Vagina (tissue), 2 donors: ENCODE measurements around the gene BNIPL. TPM values are rescaled to one million over a fixed set of nuclear protein-coding genes. Genes with fewer than 3 reads are reported as not detected.

Source experiments
- DNase-seq, 2 donors: peaks; one replicate each; pipeline ENCODE4 v3.0.0-alpha.2; 2017; ENCODE audit errors: extremely low spot score in 2 of 2
- H3K27ac ChIP-seq: fragments of 200-600 bp; sonication (generic); one replicate; pipeline ENCODE4 v1.5.1; 2019
- H3K27me3 ChIP-seq: fragments of 200-600 bp; sonication (generic); one replicate; pipeline ENCODE4 v1.5.1; 2019
- H3K36me3 ChIP-seq, 2 donors: fragments of 200-600 bp; sonication (generic); one replicate each; pipeline ENCODE4 v1.5.1; 2017 to 2019
- H3K4me1 ChIP-seq: fragments of 200-600 bp; sonication (generic); one replicate; pipeline ENCODE4 v1.5.1; 2019
- H3K4me3 ChIP-seq, 2 donors: fragments of 200-600 bp; sonication (generic); 1 replicate in 1 of 2; 2 replicates in 1 of 2; pipeline ENCODE4 v1.5.1; 2016 to 2019
- H3K9me3 ChIP-seq: fragments of 200-600 bp; sonication (generic); one replicate; pipeline ENCODE4 v1.5.1; 2019
- POLR2A ChIP-seq, 2 donors: fragments of 450-650 bp; IDR thresholded peaks; one replicate each; pipeline ENCODE4 v1.6.1; 2017; ENCODE audit warnings: antibody characterized with exemption in 2 of 2, mild to moderate bottlenecking in 2 of 2, moderate library complexity in 2 of 2
- POLR2AphosphoS5 ChIP-seq, 2 donors: sonication (generic); formaldehyde crosslinking; IDR thresholded peaks; one replicate each; pipeline ENCODE4 v1.9.0; 2017; ENCODE audit warnings: antibody characterized with exemption in 2 of 2, mild to moderate bottlenecking in 2 of 2, low read depth in 1 of 2; ENCODE audit not compliant: insufficient read depth in 1 of 2
- intact Hi-C: fragments of 100-400 bp; cut with DNase I; formaldehyde crosslinking; loops from one replicate; pipeline ENCODE4 v1.15.1; 2023
- total RNA-seq: library from RNA; depleted of rRNA; stranded (reverse); fragments of >200 nt; gene quantifications from one replicate; pipeline ENCODE4 v1.2.3, GENCODE V29; 2016
- TF ChIP-seq, protein P1 (sequence below), 3 experiments: fragments of 450-650 bp in 2 of 3; fragments of 200-600 bp in 1 of 3; sonication (generic) in 1 of 3; IDR thresholded peaks; one replicate each; pipeline ENCODE4 v1.5.1; 2017 to 2019; ENCODE audit warnings: antibody characterized with exemption in 3 of 3, mild to moderate bottlenecking in 2 of 3, moderate library complexity in 2 of 3

Gene BNIPL
- total RNA-seq, 1 donor from 2014 or later, result 105 TPM

GRCh38 chr1:151047925-151048644 is 11.7 kb downstream of the BNIPL start:
- H3K27me3 ChIP-seq, result no peaks in the 10 kb centered on the region
- peaks cover 0 to 13% of the 10 kb centered on the region in 2 donors for H3K36me3 ChIP-seq
- intact Hi-C loops, result no loop called here
- no peak for TF ChIP-seq POLR2A (IDR thresholded peaks at IDR 0.05)
- TF ChIP-seq, protein P1, sequence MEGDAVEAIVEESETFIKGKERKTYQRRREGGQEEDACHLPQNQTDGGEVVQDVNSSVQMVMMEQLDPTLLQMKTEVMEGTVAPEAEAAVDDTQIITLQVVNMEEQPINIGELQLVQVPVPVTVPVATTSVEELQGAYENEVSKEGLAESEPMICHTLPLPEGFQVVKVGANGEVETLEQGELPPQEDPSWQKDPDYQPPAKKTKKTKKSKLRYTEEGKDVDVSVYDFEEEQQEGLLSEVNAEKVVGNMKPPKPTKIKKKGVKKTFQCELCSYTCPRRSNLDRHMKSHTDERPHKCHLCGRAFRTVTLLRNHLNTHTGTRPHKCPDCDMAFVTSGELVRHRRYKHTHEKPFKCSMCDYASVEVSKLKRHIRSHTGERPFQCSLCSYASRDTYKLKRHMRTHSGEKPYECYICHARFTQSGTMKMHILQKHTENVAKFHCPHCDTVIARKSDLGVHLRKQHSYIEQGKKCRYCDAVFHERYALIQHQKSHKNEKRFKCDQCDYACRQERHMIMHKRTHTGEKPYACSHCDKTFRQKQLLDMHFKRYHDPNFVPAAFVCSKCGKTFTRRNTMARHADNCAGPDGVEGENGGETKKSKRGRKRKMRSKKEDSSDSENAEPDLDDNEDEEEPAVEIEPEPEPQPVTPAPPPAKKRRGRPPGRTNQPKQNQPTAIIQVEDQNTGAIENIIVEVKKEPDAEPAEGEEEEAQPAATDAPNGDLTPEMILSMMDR (IDR thresholded peaks at IDR 0.05), result peak in 1 of 3 experiments; percentile 24
- peak in 1 of 2 donors; percentile 80 for TF ChIP-seq POLR2AphosphoS5 (IDR thresholded peaks at IDR 0.05; ENCODE audit: insufficient read depth in 1 of 2, low read depth in 1 of 2)
- H3K27ac ChIP-seq, result peak overlapping the region; percentile 93
- no peak for DNase-seq
- H3K9me3 ChIP-seq, result no peaks in the 10 kb centered on the region
- peaks cover 22% of the 10 kb centered on the region for H3K4me1 ChIP-seq
- peak overlapping the region; percentile 72 to 85 for H3K4me3 ChIP-seq

GRCh38 chr1:151048645-151049032 is 12.3 kb downstream of the BNIPL start:
- Histone ChIP-seq H3K9me3 (no peaks in the 10 kb centered on the region), H3K27ac (peak overlapping the region; percentile 93), H3K36me3 (peaks cover 0 to 19% of the 10 kb centered on the region in 2 donors), H3K4me3 (peak overlapping the region; percentile 72 to 85), H3K27me3 (no peaks in the 10 kb centered on the region), H3K4me1 (peaks cover 22% of the 10 kb centered on the region)
- intact Hi-C loops, result no loop called here
- no peak for DNase-seq
- TF ChIP-seq, protein P1 (IDR thresholded peaks at IDR 0.05), result peak in 1 of 3 experiments; percentile 51
- no peak for TF ChIP-seq POLR2AphosphoS5 (IDR thresholded peaks at IDR 0.05; ENCODE audit: insufficient read depth in 1 of 2, low read depth in 1 of 2)

GRCh38 chr1:151049458-151049857 is 13.1 kb downstream of the BNIPL start:
- Histone ChIP-seq H3K27me3 (no peaks in the 10 kb centered on the region), H3K9me3 (no peaks in the 10 kb centered on the region), H3K36me3 (peaks cover 1 to 27% of the 10 kb centered on the region in 2 donors), H3K4me1 (peaks cover 22% of the 10 kb centered on the region), H3K27ac (no peak overlapping the region), H3K4me3 (no peak overlapping the region)
- TF ChIP-seq POLR2AphosphoS5 (IDR thresholded peaks at IDR 0.05; ENCODE audit: insufficient read depth in 1 of 2, low read depth in 1 of 2), result no peak
- no peak for TF ChIP-seq POLR2A (IDR thresholded peaks at IDR 0.05)
- TF ChIP-seq, protein P1 (IDR thresholded peaks at IDR 0.05), result no peak
- intact Hi-C loops, result no loop called here
- no peak for DNase-seq

GRCh38 chr1:151050051-151050688 is 13.8 kb downstream of the BNIPL start:
- TF ChIP-seq POLR2A (IDR thresholded peaks at IDR 0.05) (no peak), POLR2AphosphoS5 (IDR thresholded peaks at IDR 0.05; ENCODE audit: insufficient read depth in 1 of 2, low read depth in 1 of 2) (no peak)
- TF ChIP-seq, protein P1 (IDR thresholded peaks at IDR 0.05), result no peak
- H3K4me1 ChIP-seq, result peaks cover 25% of the 10 kb centered on the region
- intact Hi-C loops, result no loop called here

More at GRCh38 chr1:151050051-151050688, 13.8 kb downstream of the BNIPL start:
- no peak for DNase-seq
- no peaks in the 10 kb centered on the region for H3K27me3 ChIP-seq
- no peaks in the 10 kb centered on the region for H3K9me3 ChIP-seq
- H3K4me3 ChIP-seq, result no peak overlapping the region
- peaks cover 4 to 34% of the 10 kb centered on the region in 2 donors for H3K36me3 ChIP-seq
- H3K27ac ChIP-seq, result no peak overlapping the region
